Measurements from ENCODE around the gene RBM33.
A peak's percentile ranks its signal among the peaks of the same experiment; 100 is the strongest.

Gene RBM33

DNA sequence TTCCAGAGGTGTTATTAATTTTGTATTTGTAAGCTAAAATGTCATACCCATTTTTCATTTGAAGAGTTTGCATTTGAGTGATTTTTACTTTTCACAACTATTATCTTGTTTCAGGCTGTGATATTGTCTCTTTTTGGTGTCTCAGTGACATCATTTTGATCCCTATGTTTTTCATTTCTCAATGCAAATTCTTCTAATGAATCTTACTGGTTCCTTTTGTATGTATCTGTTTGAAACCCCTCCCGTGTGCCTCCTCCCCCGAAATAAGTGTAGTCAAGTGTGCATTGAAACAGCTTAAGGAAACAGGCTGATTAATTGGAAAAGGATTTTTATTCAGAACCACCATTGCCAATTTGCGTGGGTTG lies 90.0 kb downstream of the RBM33 start:
- TF ChIP-seq, protein P1, sequence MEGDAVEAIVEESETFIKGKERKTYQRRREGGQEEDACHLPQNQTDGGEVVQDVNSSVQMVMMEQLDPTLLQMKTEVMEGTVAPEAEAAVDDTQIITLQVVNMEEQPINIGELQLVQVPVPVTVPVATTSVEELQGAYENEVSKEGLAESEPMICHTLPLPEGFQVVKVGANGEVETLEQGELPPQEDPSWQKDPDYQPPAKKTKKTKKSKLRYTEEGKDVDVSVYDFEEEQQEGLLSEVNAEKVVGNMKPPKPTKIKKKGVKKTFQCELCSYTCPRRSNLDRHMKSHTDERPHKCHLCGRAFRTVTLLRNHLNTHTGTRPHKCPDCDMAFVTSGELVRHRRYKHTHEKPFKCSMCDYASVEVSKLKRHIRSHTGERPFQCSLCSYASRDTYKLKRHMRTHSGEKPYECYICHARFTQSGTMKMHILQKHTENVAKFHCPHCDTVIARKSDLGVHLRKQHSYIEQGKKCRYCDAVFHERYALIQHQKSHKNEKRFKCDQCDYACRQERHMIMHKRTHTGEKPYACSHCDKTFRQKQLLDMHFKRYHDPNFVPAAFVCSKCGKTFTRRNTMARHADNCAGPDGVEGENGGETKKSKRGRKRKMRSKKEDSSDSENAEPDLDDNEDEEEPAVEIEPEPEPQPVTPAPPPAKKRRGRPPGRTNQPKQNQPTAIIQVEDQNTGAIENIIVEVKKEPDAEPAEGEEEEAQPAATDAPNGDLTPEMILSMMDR (IDR thresholded peaks at IDR 0.05; ENCODE audit: unreplicated experiment in 3 of 3) = no peak
- Mint-ChIP-seq H3K27me3 (ENCODE audit: low read depth) (no peaks in the 10 kb centered on the region), H3K9me3 (no peaks in the 10 kb centered on the region), H3K4me3 (no peak overlapping the region), H3K36me3 (ENCODE audit: low read depth) (peaks cover 42% of the 10 kb centered on the region), H3K4me1 (peaks cover 4% of the 10 kb centered on the region), H3K27ac (no peak overlapping the region)

DNA sequence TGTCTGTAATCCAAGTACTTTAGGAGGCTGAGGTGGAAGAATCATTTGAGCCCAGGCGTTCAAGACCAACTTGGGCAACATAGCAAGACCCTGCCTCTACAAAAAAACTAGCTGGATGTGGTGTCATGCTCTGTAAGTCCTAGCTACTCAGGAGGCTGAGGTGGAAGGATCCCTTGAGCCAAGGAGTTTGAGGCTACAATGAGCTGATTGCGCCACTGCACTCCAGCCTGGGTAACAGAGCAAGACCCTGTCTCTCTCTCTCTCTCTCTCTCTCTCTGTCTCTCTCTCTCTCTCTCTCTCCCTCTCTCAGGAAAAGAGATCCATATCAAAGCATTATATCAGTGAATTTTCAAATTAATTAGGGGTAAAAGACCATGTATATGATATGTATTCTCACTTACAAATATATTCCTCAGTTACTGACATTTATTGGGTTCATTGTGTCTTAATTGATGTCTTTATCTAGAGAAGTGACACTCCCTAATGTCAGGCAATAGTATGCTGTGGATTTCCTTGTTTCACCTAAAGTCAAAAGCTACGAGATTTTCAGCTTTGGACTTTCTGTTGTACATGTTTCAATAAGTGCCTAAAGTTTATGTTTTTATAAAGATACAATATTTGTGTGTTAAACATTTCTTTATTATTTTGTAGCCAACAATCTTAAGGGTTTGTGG lies 91.1 kb downstream of the RBM33 start:
- no peaks in the 10 kb centered on the region for H3K9me3 Mint-ChIP-seq
- no peak overlapping the region for H3K27ac Mint-ChIP-seq
- no peak overlapping the region for H3K4me3 Mint-ChIP-seq
- peaks cover 39% of the 10 kb centered on the region for H3K36me3 Mint-ChIP-seq (ENCODE audit: low read depth)
- H3K27me3 Mint-ChIP-seq (ENCODE audit: low read depth) = no peaks in the 10 kb centered on the region
- TF ChIP-seq, protein P1 (IDR thresholded peaks at IDR 0.05; ENCODE audit: unreplicated experiment in 3 of 3) = no peak
- no peaks in the 10 kb centered on the region for H3K4me1 Mint-ChIP-seq

DNA sequence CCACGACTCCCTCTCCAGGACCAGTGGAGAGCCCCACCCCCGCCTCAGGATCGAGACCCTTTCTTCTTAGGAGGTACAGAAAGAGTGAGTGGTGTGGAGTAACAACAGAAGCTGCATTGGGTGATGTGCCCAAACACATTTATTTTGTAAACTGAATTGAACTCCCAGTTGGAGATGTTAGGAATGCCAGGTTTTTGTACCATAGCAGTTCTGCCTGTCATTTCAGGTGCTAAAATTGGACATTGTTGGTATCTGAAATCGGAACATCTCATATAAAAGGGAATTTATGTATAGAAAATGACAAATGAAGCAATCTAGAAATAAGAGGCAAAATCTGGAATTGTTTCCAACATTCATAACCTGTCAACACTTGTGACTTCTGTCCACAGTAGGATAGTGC lies 93.1 kb downstream of the RBM33 start:
- Mint-ChIP-seq H3K27ac (no peak overlapping the region), H3K4me1 (no peaks in the 10 kb centered on the region), H3K27me3 (ENCODE audit: low read depth) (no peaks in the 10 kb centered on the region), H3K4me3 (no peak overlapping the region), H3K36me3 (ENCODE audit: low read depth) (peaks cover 43% of the 10 kb centered on the region), H3K9me3 (no peaks in the 10 kb centered on the region)
- TF ChIP-seq, protein P1 (IDR thresholded peaks at IDR 0.05; ENCODE audit: unreplicated experiment in 3 of 3) = no peak

DNA sequence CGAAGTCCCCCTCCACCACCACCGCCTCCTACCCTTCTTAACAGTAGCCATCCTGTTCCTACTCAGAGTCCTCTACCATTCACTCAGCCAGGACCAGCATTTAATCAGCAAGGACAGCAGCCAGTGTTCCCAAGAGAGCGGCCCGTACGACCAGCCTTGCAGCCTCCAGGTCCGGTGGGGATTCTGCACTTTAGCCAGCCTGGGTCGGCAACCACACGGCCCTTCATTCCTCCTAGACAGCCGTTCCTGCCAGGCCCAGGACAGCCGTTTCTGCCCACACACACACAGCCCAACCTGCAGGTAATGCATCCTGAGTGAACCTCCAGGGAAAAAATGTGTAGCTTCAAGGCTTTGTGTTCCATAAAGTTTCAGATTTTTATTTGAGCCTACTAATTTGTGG lies 93.6 kb downstream of the RBM33 start:
- Mint-ChIP-seq H3K27ac (no peak overlapping the region), H3K4me1 (no peaks in the 10 kb centered on the region), H3K27me3 (ENCODE audit: low read depth) (no peaks in the 10 kb centered on the region), H3K9me3 (no peaks in the 10 kb centered on the region), H3K4me3 (no peak overlapping the region), H3K36me3 (ENCODE audit: low read depth) (peaks cover 48% of the 10 kb centered on the region)
- TF ChIP-seq, protein P1 (IDR thresholded peaks at IDR 0.05; ENCODE audit: unreplicated experiment in 3 of 3) = no peak

DNA sequence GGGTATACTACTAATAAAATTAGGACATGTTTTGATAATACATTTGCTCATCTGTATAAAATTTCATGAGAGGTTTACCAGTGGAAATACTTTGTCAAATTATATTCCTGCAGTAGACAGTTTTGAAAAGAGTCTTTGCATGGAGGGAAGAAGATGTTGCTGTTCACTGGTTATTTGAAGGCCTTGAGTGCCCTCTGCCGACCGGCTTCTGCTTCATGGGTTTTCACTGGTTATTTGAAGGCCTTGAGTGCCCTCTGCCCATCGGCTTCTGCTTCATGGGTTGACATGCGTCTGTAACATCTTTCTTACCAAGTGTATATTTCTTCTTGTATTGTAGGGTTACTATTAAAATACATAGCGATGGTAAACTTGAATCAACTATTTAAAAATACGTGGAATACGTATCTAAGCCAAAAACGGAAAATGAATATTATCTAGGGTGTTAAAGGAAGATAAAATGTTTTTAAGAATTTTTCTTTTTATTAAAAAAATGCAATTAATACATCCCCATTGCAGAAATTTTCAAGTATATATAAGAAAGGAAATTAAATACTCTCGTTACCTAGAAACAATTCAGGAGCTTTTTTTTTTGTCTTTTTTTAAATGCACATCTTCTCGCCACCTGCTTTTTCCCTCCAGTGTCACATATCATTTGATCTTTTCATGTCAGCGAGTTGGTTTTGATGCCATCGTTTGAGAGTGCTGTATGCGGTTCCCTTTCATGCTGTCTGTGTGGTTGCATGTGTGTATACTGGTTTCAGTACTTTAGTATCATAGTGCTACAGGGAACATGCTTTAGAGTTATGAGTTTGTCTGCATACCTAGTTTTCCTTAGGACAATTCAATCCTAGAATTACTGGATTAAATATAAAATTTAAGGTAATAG lies 94.4 kb downstream of the RBM33 start:
- Mint-ChIP-seq H3K36me3 (ENCODE audit: low read depth) (peaks cover 56% of the 10 kb centered on the region), H3K4me1 (no peaks in the 10 kb centered on the region), H3K27ac (no peak overlapping the region), H3K27me3 (ENCODE audit: low read depth) (no peaks in the 10 kb centered on the region), H3K4me3 (no peak overlapping the region), H3K9me3 (no peaks in the 10 kb centered on the region)
- TF ChIP-seq, protein P1 (IDR thresholded peaks at IDR 0.05; ENCODE audit: unreplicated experiment in 3 of 3) = peak; percentile 74 to 82 (median 74)
